Prostate gland (tissue), 2 donors: Measurements from ENCODE around the gene ING1. TPM values are rescaled to one million over a fixed set of nuclear protein-coding genes. Genes with fewer than 3 reads are reported as not detected.

Source experiments
- DNase-seq: peaks from one replicate; pipeline ENCODE4 v3.0.0-alpha.2; 2019; ENCODE audit warnings: low spot score
- H3K27ac ChIP-seq, 2 donors: fragments of 200-600 bp; sonication (generic); 2 replicates each; pipeline ENCODE4 v1.5.1; 2017 to 2019
- H3K27me3 ChIP-seq: fragments of 200-600 bp; sonication (generic); replicated peaks from 2 replicates; pipeline ENCODE4 v1.5.1; 2019; ENCODE audit not compliant: insufficient read depth
- H3K36me3 ChIP-seq, 2 donors: fragments of 200-600 bp; sonication (generic); 1 replicate in 1 of 2; 2 replicates in 1 of 2; pipeline versions ENCODE4 v1.5.1 to v1.8.1; 2017 to 2019
- H3K4me1 ChIP-seq: fragments of 200-600 bp; sonication (generic); replicated peaks from 2 replicates; pipeline ENCODE4 v1.5.1; 2019
- H3K4me3 ChIP-seq, 2 donors: fragments of 200-600 bp; sonication (generic); 2 replicates each; pipeline ENCODE4 v1.5.1; 2017 to 2019
- H3K9me3 ChIP-seq: fragments of 200-600 bp; sonication (generic); 2 replicates; pipeline ENCODE4 v1.5.1; 2017
- POLR2A ChIP-seq: fragments of 450-650 bp; IDR thresholded peaks from one replicate; pipeline ENCODE4 v1.6.1; 2016; ENCODE audit warnings: antibody characterized with exemption, mild to moderate bottlenecking
- POLR2AphosphoS5 ChIP-seq: sonication (generic); formaldehyde crosslinking; IDR thresholded peaks from one replicate; pipeline ENCODE4 v1.6.1; 2017; ENCODE audit warnings: antibody characterized with exemption
- WGBS: methylation state at CpG from one replicate; pipeline ENCODE4 v1.1.5; 2018; 5-methylcytosine and 5-hydroxymethylcytosine counted together
- intact Hi-C: fragments of 100-400 bp; cut with DNase I; formaldehyde crosslinking; loops from one replicate; pipeline ENCODE4 v1.14.2; 2022
- total RNA-seq, 2 donors: library from RNA; depleted of rRNA; stranded (reverse); fragments of >200 nt; gene quantifications; one replicate each; pipeline ENCODE4 v1.1.0, GENCODE V29; 2016
- TF ChIP-seq, protein P1 (sequence below), 4 experiments: fragments of 200-600 bp in 2 of 4; fragments of 450-650 bp in 2 of 4; sonication (generic) in 2 of 4; IDR thresholded peaks; 1 replicate in 3 of 4; 2 replicates in 1 of 4; pipeline ENCODE4 v1.5.1; 2016 to 2019; ENCODE audit warnings: antibody characterized with exemption in 4 of 4, mild to moderate bottlenecking in 2 of 4, moderate library complexity in 2 of 4

The ING1 gene
- total RNA-seq, 2 donors from 2014 or later = 19.1 to 38.3 TPM

DNA sequence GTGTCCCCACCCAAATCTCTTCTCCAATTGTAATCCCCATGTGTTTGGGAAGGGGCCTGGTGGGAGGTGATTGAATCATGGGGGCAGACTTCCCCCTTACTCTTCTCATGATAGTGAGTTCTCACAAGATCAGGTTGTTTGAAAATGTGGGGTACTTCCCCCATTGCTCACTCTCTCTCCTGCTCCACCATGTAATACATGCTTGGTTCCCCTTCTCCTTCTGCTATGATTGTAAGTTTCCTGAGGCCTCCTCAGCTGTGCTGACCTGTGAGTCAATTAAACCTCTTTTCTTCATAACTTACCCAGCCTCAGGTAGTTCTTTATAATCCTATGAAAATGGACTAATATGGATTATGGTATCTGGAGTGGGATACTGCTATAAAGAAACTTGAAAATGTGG lies 24.1 kb downstream of the ING1 start:
- intact Hi-C loops = no loop called here
- no peak overlapping the region for H3K27ac ChIP-seq
- no peak overlapping the region for H3K4me3 ChIP-seq
- H3K9me3 ChIP-seq = no peaks in the 10 kb centered on the region
- H3K36me3 ChIP-seq = no peaks in the 10 kb centered on the region
- no peak for DNase-seq
- no peaks in the 10 kb centered on the region for H3K27me3 ChIP-seq
- TF ChIP-seq, protein P1, sequence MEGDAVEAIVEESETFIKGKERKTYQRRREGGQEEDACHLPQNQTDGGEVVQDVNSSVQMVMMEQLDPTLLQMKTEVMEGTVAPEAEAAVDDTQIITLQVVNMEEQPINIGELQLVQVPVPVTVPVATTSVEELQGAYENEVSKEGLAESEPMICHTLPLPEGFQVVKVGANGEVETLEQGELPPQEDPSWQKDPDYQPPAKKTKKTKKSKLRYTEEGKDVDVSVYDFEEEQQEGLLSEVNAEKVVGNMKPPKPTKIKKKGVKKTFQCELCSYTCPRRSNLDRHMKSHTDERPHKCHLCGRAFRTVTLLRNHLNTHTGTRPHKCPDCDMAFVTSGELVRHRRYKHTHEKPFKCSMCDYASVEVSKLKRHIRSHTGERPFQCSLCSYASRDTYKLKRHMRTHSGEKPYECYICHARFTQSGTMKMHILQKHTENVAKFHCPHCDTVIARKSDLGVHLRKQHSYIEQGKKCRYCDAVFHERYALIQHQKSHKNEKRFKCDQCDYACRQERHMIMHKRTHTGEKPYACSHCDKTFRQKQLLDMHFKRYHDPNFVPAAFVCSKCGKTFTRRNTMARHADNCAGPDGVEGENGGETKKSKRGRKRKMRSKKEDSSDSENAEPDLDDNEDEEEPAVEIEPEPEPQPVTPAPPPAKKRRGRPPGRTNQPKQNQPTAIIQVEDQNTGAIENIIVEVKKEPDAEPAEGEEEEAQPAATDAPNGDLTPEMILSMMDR (IDR thresholded peaks at IDR 0.05) = no peak
- no peak for TF ChIP-seq POLR2AphosphoS5
- no peak for TF ChIP-seq POLR2A
- H3K4me1 ChIP-seq = no peaks in the 10 kb centered on the region

DNA sequence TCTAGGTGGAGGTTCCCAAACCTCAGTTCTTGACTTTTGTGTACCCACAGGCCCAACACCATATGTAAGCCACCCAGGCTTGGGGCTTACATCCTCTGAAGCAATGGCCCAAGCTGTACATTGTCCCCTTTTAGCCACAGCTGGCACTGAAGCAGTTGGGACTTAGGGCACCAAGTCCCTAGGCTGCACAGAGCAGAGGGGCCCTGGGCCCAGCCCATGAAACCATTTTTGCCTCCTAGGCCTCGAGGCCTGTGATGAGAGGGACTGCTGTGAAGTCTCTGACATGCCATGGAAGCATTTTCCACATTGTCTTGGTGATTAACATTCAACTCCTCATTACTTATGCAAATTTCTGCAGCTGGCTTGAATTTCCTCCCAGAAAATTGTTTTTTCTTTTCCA lies 30.2 kb downstream of the ING1 start:
- intact Hi-C loops = no loop called here
- no peak overlapping the region for H3K27ac ChIP-seq
- no peaks in the 10 kb centered on the region for H3K4me1 ChIP-seq
- no peak overlapping the region for H3K4me3 ChIP-seq
- no peak for TF ChIP-seq POLR2AphosphoS5
- TF ChIP-seq POLR2A = no peak
- TF ChIP-seq, protein P1 (IDR thresholded peaks at IDR 0.05) = no peak
- no peak for DNase-seq
- no peaks in the 10 kb centered on the region for H3K36me3 ChIP-seq
- no peaks in the 10 kb centered on the region for H3K27me3 ChIP-seq
- no peaks in the 10 kb centered on the region for H3K9me3 ChIP-seq
- WGBS = 80% methylated on average over 1 of the region's 1 CpG

DNA sequence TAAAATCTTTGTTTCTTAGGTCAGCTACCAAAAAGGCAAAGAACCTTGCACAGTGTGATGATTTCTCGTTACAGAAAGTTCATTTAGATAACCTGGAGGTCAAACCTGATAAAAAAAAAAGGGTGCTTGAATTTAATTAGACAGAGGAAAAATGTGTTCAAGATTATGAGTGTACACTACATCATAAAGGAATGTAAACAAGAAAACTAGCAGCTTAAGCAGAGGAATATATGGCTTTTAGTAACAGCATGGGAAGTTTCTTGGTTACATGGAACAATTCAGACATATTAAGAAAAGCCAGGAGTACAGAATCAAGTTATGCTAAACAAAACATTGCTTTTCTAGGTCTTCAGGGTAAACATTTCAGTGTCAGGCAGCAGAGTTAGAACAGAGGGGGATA lies 32.9 kb downstream of the ING1 start:
- Histone ChIP-seq H3K9me3 (no peaks in the 10 kb centered on the region), H3K4me1 (no peaks in the 10 kb centered on the region), H3K4me3 (no peak overlapping the region), H3K27ac (no peak overlapping the region), H3K36me3 (no peaks in the 10 kb centered on the region), H3K27me3 (no peaks in the 10 kb centered on the region)
- intact Hi-C loops = no loop called here
- no peak for DNase-seq
- TF ChIP-seq, protein P1 (IDR thresholded peaks at IDR 0.05) = no peak
- TF ChIP-seq POLR2A = no peak
- TF ChIP-seq POLR2AphosphoS5 = no peak
- WGBS = 83% methylated on average over 1 of the region's 1 CpG

DNA sequence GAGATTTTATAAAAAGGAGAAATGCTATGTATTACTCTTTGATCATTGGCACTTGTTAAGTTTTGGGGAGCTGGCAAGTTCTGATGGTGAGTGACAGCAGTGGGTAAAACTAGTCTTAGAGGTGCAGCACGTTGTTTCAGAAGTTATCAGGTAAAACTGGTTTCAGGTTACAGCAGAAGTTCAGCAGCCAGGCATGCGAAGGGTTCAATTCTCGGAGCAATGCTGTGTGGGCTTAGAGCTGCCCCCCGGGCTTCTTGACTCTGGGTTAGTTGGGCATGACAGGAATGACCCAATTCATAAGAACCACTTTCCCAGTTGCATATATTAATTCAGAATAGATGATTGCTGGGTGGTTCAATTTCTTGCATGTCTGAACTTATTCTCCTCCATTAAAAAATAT lies 34.8 kb downstream of the ING1 start:
- no peaks in the 10 kb centered on the region for H3K27me3 ChIP-seq
- DNase-seq = no peak
- no peaks in the 10 kb centered on the region for H3K36me3 ChIP-seq
- WGBS = 56% methylated on average over 4 of the region's 4 CpGs
- H3K4me1 ChIP-seq = no peaks in the 10 kb centered on the region
- no peak for TF ChIP-seq POLR2AphosphoS5
- no peak for TF ChIP-seq POLR2A
- TF ChIP-seq, protein P1 (IDR thresholded peaks at IDR 0.05) = no peak
- no peak overlapping the region for H3K27ac ChIP-seq
- H3K9me3 ChIP-seq = no peaks in the 10 kb centered on the region
- intact Hi-C loops = no loop called here
- H3K4me3 ChIP-seq = no peak overlapping the region

DNA sequence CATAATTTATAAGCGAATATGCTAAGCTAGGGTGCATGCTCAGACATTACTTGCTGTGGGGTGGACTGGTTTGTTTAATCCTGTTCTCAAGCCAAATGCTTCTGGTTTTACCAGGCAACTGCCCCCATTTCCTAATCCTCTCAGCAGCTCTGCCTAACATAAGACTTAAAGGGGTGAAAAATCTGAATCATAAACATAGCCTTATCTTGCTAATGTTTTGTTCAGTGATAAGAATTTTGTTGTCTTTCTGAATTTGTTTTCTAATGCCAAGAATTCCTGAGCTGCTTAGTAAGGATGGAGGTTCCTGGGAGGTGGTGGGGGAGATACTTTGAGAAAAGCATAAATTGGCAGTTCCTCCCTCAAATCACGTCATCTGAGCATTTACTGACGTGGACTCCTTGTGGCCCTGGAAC lies 42.7 kb downstream of the ING1 start:
- TF ChIP-seq POLR2A (no peak), POLR2AphosphoS5 (no peak)
- TF ChIP-seq, protein P1 (IDR thresholded peaks at IDR 0.05) = no peak
- Histone ChIP-seq H3K27ac (no peak overlapping the region), H3K27me3 (no peaks in the 10 kb centered on the region), H3K9me3 (no peaks in the 10 kb centered on the region), H3K4me3 (no peak overlapping the region), H3K4me1 (no peaks in the 10 kb centered on the region), H3K36me3 (no peaks in the 10 kb centered on the region)
- intact Hi-C loops = no loop called here
- 81% methylated on average over 3 of the region's 3 CpGs for WGBS
- DNase-seq = no peak
